H1 (cell line): ENCODE results near the gene RNF182. TPM values are rescaled to one million over a fixed set of nuclear protein-coding genes. Genes with fewer than 3 reads are reported as not detected.

Experiments
- CTCF ChIA-PET: fragments of 300-600 bp; sonication (Branson Sonifier 250); formaldehyde crosslinking; loops from one replicate; lab custom pipeline; 2021; ENCODE audit not compliant: partially characterized antibody; lab: Charles Lee
- POLR2A ChIA-PET: fragments of 300-600 bp; sonication (Branson Sonifier 250); formaldehyde crosslinking; loops from one replicate; lab custom pipeline; 2021; ENCODE audit warnings: inconsistent platforms; ENCODE audit not compliant: partially characterized antibody; lab: Charles Lee
- DNase-seq, 2 experiments: peaks; one replicate each; pipeline versions ENCODE4 v3.0.0 to v3.0.0-alpha.2; 2010 to 2022; ENCODE audit warnings: low spot score in 2 of 2, low read depth in 1 of 2, mixed read lengths in 1 of 2
- FAIRE-seq: peaks from 2 replicates; lab custom pipeline; 2011; peaks lifted over from hg19 to GRCh38; lab: Jason Lieb, UNC
- H2AFZ ChIP-seq: 2 replicates; pipeline ENCODE4 v1.8.1; 2012; ENCODE audit warnings: low read length, inconsistent platforms
- H2AK5ac ChIP-seq: 2 replicates; pipeline ENCODE4 v1.6.1; 2013; ENCODE audit warnings: low read depth, low read length
- H2BK120ac ChIP-seq: replicated peaks from 2 replicates; pipeline ENCODE3; 2013; ENCODE audit warnings: low read depth, low read length, inconsistent platforms
- H2BK12ac ChIP-seq: 2 replicates; pipeline ENCODE4 v1.6.1; 2013; ENCODE audit warnings: low read depth, low read length
- H2BK15ac ChIP-seq: 2 replicates; pipeline ENCODE4 v1.6.1; 2013; ENCODE audit warnings: low read length
- H2BK20ac ChIP-seq: 2 replicates; pipeline ENCODE4 v1.6.1; 2013; ENCODE audit warnings: low read length
- H2BK5ac ChIP-seq: 2 replicates; pipeline ENCODE4 v1.6.1; 2013; ENCODE audit warnings: low read depth, low read length
- H3K14ac ChIP-seq: 2 replicates; pipeline ENCODE4 v1.6.1; 2013; ENCODE audit warnings: inconsistent platforms; ENCODE audit not compliant: insufficient read length
- H3K18ac ChIP-seq: 2 replicates; pipeline ENCODE4 v1.6.1; 2013; ENCODE audit warnings: low read length; ENCODE audit errors: extremely low read depth
- H3K23ac ChIP-seq: 2 replicates; pipeline ENCODE4 v1.6.1; 2013; ENCODE audit warnings: inconsistent platforms; ENCODE audit not compliant: insufficient read length
- H3K23me2 ChIP-seq: 2 replicates; pipeline ENCODE4 v1.6.1; 2013; ENCODE audit warnings: low read depth, low read length
- H3K27ac ChIP-seq: 2 replicates; pipeline ENCODE4 v1.6.1; 2011; ENCODE audit warnings: low read depth, low read length, inconsistent platforms
- H3K27me3 ChIP-seq, 4 experiments: replicated peaks in 1 of 4; 1 replicate in 1 of 4; 2 replicates in 3 of 4; pipeline versions ENCODE4 v1.6.1 to v1.8.1; 2011 to 2013; ENCODE audit warnings: low read length in 3 of 4, mild to moderate bottlenecking in 3 of 4, inconsistent platforms in 2 of 4, mixed read lengths in 2 of 4, moderate library complexity in 1 of 4; ENCODE audit not compliant: control insufficient read depth in 3 of 4, insufficient read depth in 3 of 4; ENCODE audit errors: extremely low read depth in 1 of 4
- H3K36me3 ChIP-seq, 4 experiments: 2 replicates each; pipeline versions ENCODE4 v1.6.1 to v1.8.1; 2011 to 2013; ENCODE audit warnings: mild to moderate bottlenecking in 4 of 4, low read length in 3 of 4, moderate library complexity in 2 of 4, control low read depth in 1 of 4, inconsistent platforms in 1 of 4; ENCODE audit not compliant: insufficient read depth in 4 of 4, control insufficient read depth in 2 of 4
- H3K4ac ChIP-seq: replicated peaks from 2 replicates; pipeline ENCODE3; 2013; ENCODE audit warnings: low read length, low read depth, mixed read lengths, inconsistent platforms; ENCODE audit not compliant: insufficient read length
- H3K4me1 ChIP-seq, 4 experiments: replicated peaks in 1 of 4; 1 replicate in 1 of 4; 2 replicates in 3 of 4; pipeline versions ENCODE4 v1.6.1 to v1.8.1; 2011 to 2013; ENCODE audit warnings: low read length in 3 of 4, inconsistent platforms in 2 of 4, mixed read lengths in 1 of 4; ENCODE audit not compliant: insufficient read depth in 4 of 4, control insufficient read depth in 3 of 4
- H3K4me2 ChIP-seq, 2 experiments: 2 replicates each; pipeline versions ENCODE4 v1.6.1 to v1.8.1; 2011 to 2013; ENCODE audit warnings: low read depth in 2 of 2, low read length in 2 of 2, control low read depth in 1 of 2, inconsistent platforms in 1 of 2, mild to moderate bottlenecking in 1 of 2; ENCODE audit not compliant: insufficient read depth in 1 of 2
- H3K4me3 ChIP-seq, 4 experiments: fragments of 200-600, 300-600 bp in 1 of 4; sonication (generic), shearing (Covaris generic), sonication (Bioruptor Twin) in 1 of 4; 2 replicates each; pipeline versions ENCODE4 v1.5.1 to v1.8.1; 2011 to 2016; ENCODE audit warnings: low read length in 4 of 4, low read depth in 3 of 4, control low read depth in 2 of 4, inconsistent platforms in 2 of 4, mild to moderate bottlenecking in 2 of 4, mixed read lengths in 1 of 4, moderate library complexity in 1 of 4; ENCODE audit not compliant: insufficient read depth in 2 of 4; ENCODE audit errors: extremely low read depth in 1 of 4
- H3K56ac ChIP-seq: replicated peaks from 2 replicates; pipeline ENCODE3; 2013; ENCODE audit warnings: low read depth, mild to moderate bottlenecking, mixed read lengths, low read length, inconsistent platforms; ENCODE audit not compliant: insufficient read length
- H3K79me1 ChIP-seq: 2 replicates; pipeline ENCODE4 v1.6.1; 2013; ENCODE audit warnings: low read depth, low read length, control low read depth
- H3K79me2 ChIP-seq, 2 experiments: 2 replicates each; pipeline versions ENCODE4 v1.6.1 to v1.8.1; 2012 to 2013; ENCODE audit warnings: low read length in 2 of 2, mild to moderate bottlenecking in 2 of 2, inconsistent platforms in 1 of 2; ENCODE audit not compliant: insufficient read depth in 2 of 2, control insufficient read depth in 1 of 2
- H3K9ac ChIP-seq, 4 experiments: replicated peaks in 1 of 4; 1 replicate in 1 of 4; 2 replicates in 3 of 4; pipeline versions ENCODE4 v1.6.1 to v1.8.1; 2011 to 2013; ENCODE audit warnings: low read depth in 3 of 4, low read length in 3 of 4, control low read depth in 2 of 4, mild to moderate bottlenecking in 2 of 4, moderate library complexity in 2 of 4, inconsistent platforms in 1 of 4; ENCODE audit errors: extremely low read depth in 1 of 4
- H3K9me3 ChIP-seq, 2 experiments: 2 replicates each; pipeline versions ENCODE4 v1.6.1 to v1.8.1; 2012 to 2013; ENCODE audit warnings: mild to moderate bottlenecking in 2 of 2, moderate library complexity in 2 of 2, control low read depth in 1 of 2, inconsistent platforms in 1 of 2, low read depth in 1 of 2, low read length in 1 of 2, mixed read lengths in 1 of 2; ENCODE audit not compliant: insufficient read depth in 2 of 2
- H4K20me1 ChIP-seq, 2 experiments: replicated peaks in 1 of 2; 2 replicates each; pipeline versions ENCODE3 to v1.8.1; 2011 to 2013; ENCODE audit warnings: inconsistent platforms in 2 of 2, low read length in 2 of 2, mild to moderate bottlenecking in 1 of 2; ENCODE audit not compliant: insufficient read depth in 2 of 2, control insufficient read depth in 1 of 2
- H4K5ac ChIP-seq: 2 replicates; pipeline ENCODE4 v1.6.1; 2013; ENCODE audit warnings: low read length, low read depth, mixed read lengths, inconsistent platforms; ENCODE audit not compliant: insufficient read length
- H4K8ac ChIP-seq: 2 replicates; pipeline ENCODE4 v1.8.0; 2013; ENCODE audit warnings: mild to moderate bottlenecking, moderate library complexity, low read length, inconsistent platforms; ENCODE audit not compliant: insufficient read depth; ENCODE audit errors: extremely low read depth
- H4K91ac ChIP-seq: replicated peaks from 2 replicates; pipeline ENCODE3; 2013; ENCODE audit warnings: low read length, mixed read lengths, inconsistent platforms; ENCODE audit not compliant: insufficient read length
- BACH1 ChIP-seq: IDR thresholded peaks from 2 replicates; pipeline ENCODE4 v1.6.1; 2012; ENCODE audit warnings: low read length, improper control_type of control experiment
- EZH2 ChIP-seq: fragments of 200-600 bp; sonication (generic); IDR thresholded peaks from 2 replicates; pipeline ENCODE4 v1.7.1; 2012; ENCODE audit warnings: low read depth, mild to moderate bottlenecking, moderate library complexity, low read length, inconsistent platforms; ENCODE audit not compliant: severe bottlenecking
- FOSL1 ChIP-seq: IDR thresholded peaks from 2 replicates; pipeline ENCODE4 v1.6.1; 2011; ENCODE audit warnings: mild to moderate bottlenecking, low read depth, low read length, moderate library complexity; ENCODE audit not compliant: insufficient read depth
- KDM5A ChIP-seq: fragments of 200-600 bp; IDR thresholded peaks from 2 replicates; pipeline ENCODE4 v1.7.1; 2012; ENCODE audit warnings: mild to moderate bottlenecking, low read length, inconsistent platforms, mixed read lengths
- RXRA ChIP-seq: IDR thresholded peaks from 2 replicates; pipeline ENCODE4 v1.6.1; 2011; ENCODE audit warnings: low read depth, mild to moderate bottlenecking, low read length, moderate library complexity; ENCODE audit not compliant: insufficient read depth
- SP4 ChIP-seq: IDR thresholded peaks from 2 replicates; pipeline ENCODE4 v1.6.1; 2012; ENCODE audit warnings: low read length, inconsistent platforms
- TBP ChIP-seq: IDR thresholded peaks from 2 replicates; pipeline ENCODE4 v1.6.1; 2011; ENCODE audit warnings: low read depth, low read length, improper control_type of control experiment
- YY1 ChIP-seq: IDR thresholded peaks from 2 replicates; pipeline ENCODE4 v1.6.1; 2011; ENCODE audit warnings: low read depth, mild to moderate bottlenecking, low read length
- WGBS, 2 experiments: shearing (Covaris generic) in 1 of 2; methylation state at CpG; one replicate each; pipeline versions ENCODE4 v1.1.6 to v1.1.7; 2013 to 2015; ENCODE audit warnings: low lambda C conversion rate in 2 of 2, mixed read lengths in 2 of 2, inconsistent platforms in 1 of 2, low coverage in 1 of 2, missing lambda C conversion rate in 1 of 2; ENCODE audit not compliant: insufficient replicate concordance in 2 of 2, insufficient coverage in 1 of 2, insufficient read length in 1 of 2; ENCODE audit errors: extremely low coverage in 1 of 2, missing lambda C conversion rate in 1 of 2; 5-methylcytosine and 5-hydroxymethylcytosine counted together
- polyA plus RNA-seq, 7 experiments: library from polyadenylated mRNA; depleted of rRNA in 3 of 7; stranded (reverse) in 5 of 7; unstranded in 2 of 7; fragments of >200 nt in 5 of 7; fragments of 200-250 nt in 2 of 7; gene quantifications; 1 replicate in 5 of 7; 2 replicates in 1 of 7; 4 replicates in 1 of 7; pipeline versions ENCODE4 v1.2.1 to v1.2.3, GENCODE V29; 2011 to 2013; ENCODE audit warnings: missing spikeins in 2 of 7, mixed read lengths in 2 of 7
- total RNA-seq: library from RNA; stranded (reverse); fragmentation: NEBNext Ultra II Directional; extraction: Animal tissue kit (Norgen Biotek cat#: 25700); gene quantifications from 2 replicates; pipeline ENCODE4 v1.2.1, GENCODE V29; 2021
- TF ChIP-seq, protein P1 (sequence below): IDR thresholded peaks from 2 replicates; pipeline ENCODE4 v1.6.1; 2011; ENCODE audit warnings: low read length, improper control_type of control experiment

RNF182 gene
- total and polyA plus RNA-seq, 2 of the 8 experiments (the other 6 are each of a cell fraction or from before 2014, with no cell fraction given), result 6.2 to 10.7 TPM

DNA sequence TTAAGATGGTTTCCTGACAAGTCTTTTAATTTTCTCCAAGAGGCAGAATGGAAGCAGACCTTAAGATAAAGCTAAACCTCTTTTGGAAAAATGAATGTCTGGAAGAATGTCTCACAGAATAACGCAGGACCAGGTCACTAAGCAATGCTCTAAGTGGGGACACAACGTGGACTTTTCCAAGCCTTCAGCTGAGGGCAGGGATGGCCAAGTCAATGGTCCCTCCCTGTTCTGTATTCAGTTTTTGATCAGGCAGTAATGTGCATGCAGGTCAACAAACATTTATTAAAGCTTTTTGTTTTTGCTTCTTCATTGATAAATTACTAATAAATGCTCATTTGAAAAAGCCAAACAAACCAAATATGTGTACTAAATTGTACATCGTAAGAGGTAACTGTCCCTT is 2.0 kb upstream of the RNF182 start:
- H2BK120ac ChIP-seq, result no peak overlapping the region
- H3K4me1 ChIP-seq, result peaks cover 0 to 4% (median 2%) of the 10 kb centered on the region in 4 experiments; a peak in 3 of 7 replicates
- CTCF ChIA-PET, result interaction anchor here (0.7 to 12.0 kb wide), 6 partner anchors 12 to 135 kb away, joined by 3 to 133 read pairs (median 7); no protein-coding TSS in a partner anchor
- H4K8ac ChIP-seq, result no peak overlapping the region
- no peak overlapping the region for H3K4ac ChIP-seq
- H2BK5ac ChIP-seq, result no peak overlapping the region
- no peak overlapping the region for H2AK5ac ChIP-seq
- H4K20me1 ChIP-seq, result no peaks in the 10 kb centered on the region
- no peak overlapping the region for H3K4me3 ChIP-seq
- no peaks in the 10 kb centered on the region for H3K36me3 ChIP-seq
- H3K56ac ChIP-seq, result no peak overlapping the region
- H4K5ac ChIP-seq, result no peak overlapping the region
- no peak for TF ChIP-seq SP4
- no peak for TF ChIP-seq YY1
- no peak for TF ChIP-seq BACH1
- TF ChIP-seq, protein P1, sequence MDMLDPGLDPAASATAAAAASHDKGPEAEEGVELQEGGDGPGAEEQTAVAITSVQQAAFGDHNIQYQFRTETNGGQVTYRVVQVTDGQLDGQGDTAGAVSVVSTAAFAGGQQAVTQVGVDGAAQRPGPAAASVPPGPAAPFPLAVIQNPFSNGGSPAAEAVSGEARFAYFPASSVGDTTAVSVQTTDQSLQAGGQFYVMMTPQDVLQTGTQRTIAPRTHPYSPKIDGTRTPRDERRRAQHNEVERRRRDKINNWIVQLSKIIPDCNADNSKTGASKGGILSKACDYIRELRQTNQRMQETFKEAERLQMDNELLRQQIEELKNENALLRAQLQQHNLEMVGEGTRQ, result no peak
- TF ChIP-seq EZH2, result no peak
- TF ChIP-seq TBP, result no peak
- no peak for TF ChIP-seq FOSL1
- no peak for TF ChIP-seq RXRA
- no peak for TF ChIP-seq KDM5A
- TF ChIP-seq, all 59 proteins: peak for 0
- no peak overlapping the region for H3K27ac ChIP-seq
- H3K79me2 ChIP-seq, result no peaks in the 10 kb centered on the region; a peak in 2 of 4 replicates
- H3K14ac ChIP-seq, result no peak overlapping the region
- 80% methylated on average over 3 of the region's 3 CpGs; no CpG with 5 or more reads in 1 of the 2 experiments for WGBS, 2 experiments
- H2AFZ ChIP-seq, result no peak overlapping the region
- H3K9me3 ChIP-seq, result no peaks in the 10 kb centered on the region
- H2BK12ac ChIP-seq, result no peak overlapping the region
- DNase-seq (no peak), FAIRE-seq (no peak)
- no peak overlapping the region for H3K4me2 ChIP-seq
- no peak overlapping the region for H4K91ac ChIP-seq
- H3K27me3 ChIP-seq, result no peaks in the 10 kb centered on the region; a peak in 3 of 7 replicates
- no peak overlapping the region for H2BK15ac ChIP-seq
- POLR2A ChIA-PET, result interaction anchor here (0.6 kb wide), 1 partner anchor 149 kb away, joined by 6 read pairs; no protein-coding TSS in a partner anchor
- H2BK20ac ChIP-seq, result no peak overlapping the region
- no peak overlapping the region for H3K18ac ChIP-seq
- H3K79me1 ChIP-seq, result no peaks in the 10 kb centered on the region
- H3K23me2 ChIP-seq, result peaks cover 13% of the 10 kb centered on the region
- H3K9ac ChIP-seq, result no peak overlapping the region
- H3K23ac ChIP-seq, result no peak overlapping the region
